CD14-positive monocyte (primary cell): ENCODE measurements around the gene PIP5K1B. TPM values are rescaled to one million over a fixed set of nuclear protein-coding genes. Genes with fewer than 3 reads are reported as not detected.

Experiments used
- DNase-seq, 3 donors: peaks; one replicate each; pipeline ENCODE4 v3.0.0-alpha.2; 2011 to 2022
- H2AFZ ChIP-seq: 2 replicates; pipeline ENCODE4 v1.6.0; 2012; ENCODE audit warnings: mild to moderate bottlenecking, low read depth, low read length, inconsistent platforms; ENCODE audit not compliant: insufficient read depth, poor library complexity, severe bottlenecking
- H3K27ac ChIP-seq, 2 donors: 1 replicate in 1 of 2; 2 replicates in 1 of 2; pipeline ENCODE4 v1.5.1; 2012 to 2013; ENCODE audit warnings: low read length in 2 of 2, control low read depth in 1 of 2, inconsistent platforms in 1 of 2, low read depth in 1 of 2, mild to moderate bottlenecking in 1 of 2
- H3K27me3 ChIP-seq, 2 donors: one replicate each; pipeline versions ENCODE4 v1.6.0 to v1.6.1; 2011 to 2013; ENCODE audit warnings: low read length in 2 of 2; ENCODE audit not compliant: control insufficient read depth in 2 of 2, insufficient read depth in 2 of 2
- H3K36me3 ChIP-seq, 2 donors: replicated peaks in 1 of 2; 1 replicate in 1 of 2; 2 replicates in 1 of 2; pipeline versions ENCODE4 v1.5.1 to v1.6.1; 2012 to 2013; ENCODE audit warnings: low read length in 2 of 2, control low read depth in 1 of 2, inconsistent platforms in 1 of 2, mild to moderate bottlenecking in 1 of 2; ENCODE audit not compliant: insufficient read depth in 2 of 2, control insufficient read depth in 1 of 2
- H3K4me1 ChIP-seq, 2 donors: 1 replicate in 1 of 2; 2 replicates in 1 of 2; pipeline versions ENCODE4 v1.5.1 to v1.6.1; 2012 to 2013; ENCODE audit warnings: low read length in 2 of 2, control low read depth in 1 of 2, inconsistent platforms in 1 of 2, mild to moderate bottlenecking in 1 of 2, moderate library complexity in 1 of 2; ENCODE audit not compliant: insufficient read depth in 2 of 2, control insufficient read depth in 1 of 2
- H3K4me2 ChIP-seq: replicated peaks from 2 replicates; pipeline ENCODE3; 2012; ENCODE audit warnings: low read length, moderate library complexity, mild to moderate bottlenecking; ENCODE audit not compliant: poor library complexity, severe bottlenecking; ENCODE audit errors: extremely low read depth
- H3K4me3 ChIP-seq, 3 experiments: fragments of 200-600 bp in 1 of 3; sonication (generic) in 1 of 3; replicated peaks in 1 of 3; 1 replicate in 2 of 3; 2 replicates in 1 of 3; pipeline ENCODE4 v1.5.1; 2011 to 2013; ENCODE audit warnings: low read length in 3 of 3, mild to moderate bottlenecking in 3 of 3, control low read depth in 2 of 3, low read depth in 2 of 3, inconsistent platforms in 1 of 3, moderate library complexity in 1 of 3
- H3K79me2 ChIP-seq: 2 replicates; pipeline ENCODE4 v1.6.0; 2012; ENCODE audit warnings: mild to moderate bottlenecking, control low read depth, inconsistent platforms, low read length, moderate library complexity; ENCODE audit not compliant: insufficient read depth
- H3K9ac ChIP-seq: 2 replicates; pipeline ENCODE4 v1.6.0; 2017; ENCODE audit warnings: low read length, mild to moderate bottlenecking; ENCODE audit not compliant: insufficient read depth, poor library complexity, severe bottlenecking
- H3K9me3 ChIP-seq, 2 donors: replicated peaks in 1 of 2; 1 replicate in 1 of 2; 2 replicates in 1 of 2; pipeline versions ENCODE4 v1.5.1 to v1.6.1; 2012 to 2013; ENCODE audit warnings: low read length in 2 of 2, control low read depth in 1 of 2; ENCODE audit not compliant: control insufficient read depth in 1 of 2, insufficient read depth in 1 of 2
- H4K20me1 ChIP-seq: 2 replicates; pipeline ENCODE4 v1.6.0; 2012; ENCODE audit warnings: mild to moderate bottlenecking, low read length, control low read depth, moderate library complexity; ENCODE audit not compliant: insufficient read depth
- H3K27ac Mint-ChIP-seq, 7 donors: one replicate each; pipeline ENCODE4 v1.8.0; 2020; ENCODE audit warnings: mild to moderate bottlenecking in 7 of 7, mixed read lengths in 7 of 7, moderate library complexity in 6 of 7, inconsistent platforms in 2 of 7
- H3K27me3 Mint-ChIP-seq, 3 donors: one replicate each; pipeline ENCODE4 v1.8.0; 2021 to 2022; ENCODE audit warnings: low read depth in 3 of 3, mild to moderate bottlenecking in 3 of 3, mixed read lengths in 3 of 3, moderate library complexity in 3 of 3, inconsistent platforms in 1 of 3
- H3K36me3 Mint-ChIP-seq, 2 donors: one replicate each; pipeline ENCODE4 v1.8.0; 2020; ENCODE audit warnings: mixed read lengths in 2 of 2, inconsistent platforms in 1 of 2, mild to moderate bottlenecking in 1 of 2
- H3K4me1 Mint-ChIP-seq: one replicate; pipeline ENCODE4 v1.8.0; 2020; ENCODE audit warnings: mild to moderate bottlenecking, mixed read lengths
- H3K4me3 Mint-ChIP-seq, 2 donors: one replicate each; pipeline ENCODE4 v1.8.0; 2020; ENCODE audit warnings: mild to moderate bottlenecking in 2 of 2, mixed read lengths in 2 of 2, moderate library complexity in 1 of 2
- H3K9me3 Mint-ChIP-seq, 7 donors: one replicate each; pipeline ENCODE4 v1.8.0; 2020 to 2022; ENCODE audit warnings: mixed read lengths in 7 of 7, mild to moderate bottlenecking in 6 of 7, moderate library complexity in 6 of 7, inconsistent platforms in 2 of 7
- WGBS: methylation state at CpG from one replicate; pipeline ENCODE4 v1.1.5; 2013; ENCODE audit warnings: missing lambda C conversion rate; ENCODE audit not compliant: insufficient coverage; 5-methylcytosine and 5-hydroxymethylcytosine counted together
- intact Hi-C, 2 donors: fragments of 100-400 bp; cut with micrococcal nuclease; formaldehyde crosslinking; loops; one replicate each; pipeline versions ENCODE4 v1.15.0 to v1.15.1; 2023
- polyA plus RNA-seq, 3 donors: library from polyadenylated mRNA; depleted of rRNA in 1 of 3; unstranded in 2 of 3; stranded (reverse) in 1 of 3; fragments of 300-500 nt in 2 of 3; fragments of >200 nt in 1 of 3; fragmentation: Illumina TruSeq in 2 of 3; gene quantifications; 1 replicate in 2 of 3; 2 replicates in 1 of 3; pipeline ENCODE4 v1.2.3, GENCODE V29; 2012 to 2021
- TF ChIP-seq, protein P1 (sequence below): fragments of 200-600 bp; IDR thresholded peaks from one replicate; pipeline ENCODE4 v1.8.0; 2022; ENCODE audit warnings: antibody characterized with exemption, mild to moderate bottlenecking

The PIP5K1B gene
- polyA plus RNA-seq, 3 donors, result 0.18 to 4.1 (median 0.87) TPM

DNA sequence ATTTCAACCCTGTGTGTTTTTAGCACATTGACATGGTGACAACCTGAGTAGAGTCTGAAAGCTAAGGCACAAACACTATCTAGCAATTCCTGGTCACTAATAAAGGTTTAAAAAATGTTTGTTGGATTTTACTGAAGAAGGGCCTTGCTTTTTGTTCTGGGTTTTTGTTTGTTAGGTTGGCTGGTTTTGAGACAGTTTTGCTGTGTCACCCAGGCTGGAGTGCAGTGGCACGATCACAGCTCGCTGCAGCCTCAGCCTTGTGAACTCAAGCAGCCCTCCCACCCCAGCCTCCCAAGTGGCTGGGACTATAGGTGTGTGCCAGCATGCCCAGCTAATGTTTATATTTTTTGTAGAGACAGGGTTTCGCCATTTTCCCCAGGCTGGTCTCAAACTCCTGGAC, 269.9 kb downstream of the PIP5K1B start:
- no peaks in the 10 kb centered on the region for H3K9me3 ChIP-seq
- peak overlapping the region; percentile 55 to 93 (median 85) for H3K4me3 ChIP-seq
- intact Hi-C loops, result loop anchor here in 1 of 2 donors (5.0 kb wide), 1 partner anchor 133 kb away; no protein-coding TSS in a partner anchor
- H3K27me3 Mint-ChIP-seq, result peaks cover 0 to 2% (median 0%) of the 10 kb centered on the region in 3 donors
- peak overlapping the region; percentile 6 for H2AFZ ChIP-seq
- H3K4me3 Mint-ChIP-seq, result peak overlapping the region; percentile 85 to 92
- H3K36me3 Mint-ChIP-seq, result peaks cover 15 to 22% of the 10 kb centered on the region in 2 donors
- H4K20me1 ChIP-seq, result peaks cover 25% of the 10 kb centered on the region
- peaks cover 68 to 71% of the 10 kb centered on the region in 2 donors for H3K4me1 ChIP-seq
- peaks cover 61% of the 10 kb centered on the region for H3K4me1 Mint-ChIP-seq
- peak overlapping the region; percentile 67 to 99 for H3K27ac ChIP-seq
- no CpG with 5 or more reads among the region's 3 CpGs for WGBS
- peaks cover 34% of the 10 kb centered on the region for H3K79me2 ChIP-seq
- H3K9ac ChIP-seq, result peak overlapping the region; percentile 87
- H3K9me3 Mint-ChIP-seq, result peaks cover 0 to 7% (median 3%) of the 10 kb centered on the region in 7 donors
- peak overlapping the region; percentile 82 for H3K4me2 ChIP-seq
- H3K27me3 ChIP-seq, result no peaks in the 10 kb centered on the region
- peaks cover 3 to 16% of the 10 kb centered on the region in 2 donors for H3K36me3 ChIP-seq
- peak overlapping the region; percentile 94 to 99 (median 97) for H3K27ac Mint-ChIP-seq
- peak in 2 of 3 donors; percentile 29 to 31 for DNase-seq
- TF ChIP-seq, protein P1, sequence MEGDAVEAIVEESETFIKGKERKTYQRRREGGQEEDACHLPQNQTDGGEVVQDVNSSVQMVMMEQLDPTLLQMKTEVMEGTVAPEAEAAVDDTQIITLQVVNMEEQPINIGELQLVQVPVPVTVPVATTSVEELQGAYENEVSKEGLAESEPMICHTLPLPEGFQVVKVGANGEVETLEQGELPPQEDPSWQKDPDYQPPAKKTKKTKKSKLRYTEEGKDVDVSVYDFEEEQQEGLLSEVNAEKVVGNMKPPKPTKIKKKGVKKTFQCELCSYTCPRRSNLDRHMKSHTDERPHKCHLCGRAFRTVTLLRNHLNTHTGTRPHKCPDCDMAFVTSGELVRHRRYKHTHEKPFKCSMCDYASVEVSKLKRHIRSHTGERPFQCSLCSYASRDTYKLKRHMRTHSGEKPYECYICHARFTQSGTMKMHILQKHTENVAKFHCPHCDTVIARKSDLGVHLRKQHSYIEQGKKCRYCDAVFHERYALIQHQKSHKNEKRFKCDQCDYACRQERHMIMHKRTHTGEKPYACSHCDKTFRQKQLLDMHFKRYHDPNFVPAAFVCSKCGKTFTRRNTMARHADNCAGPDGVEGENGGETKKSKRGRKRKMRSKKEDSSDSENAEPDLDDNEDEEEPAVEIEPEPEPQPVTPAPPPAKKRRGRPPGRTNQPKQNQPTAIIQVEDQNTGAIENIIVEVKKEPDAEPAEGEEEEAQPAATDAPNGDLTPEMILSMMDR, result no peak

DNA sequence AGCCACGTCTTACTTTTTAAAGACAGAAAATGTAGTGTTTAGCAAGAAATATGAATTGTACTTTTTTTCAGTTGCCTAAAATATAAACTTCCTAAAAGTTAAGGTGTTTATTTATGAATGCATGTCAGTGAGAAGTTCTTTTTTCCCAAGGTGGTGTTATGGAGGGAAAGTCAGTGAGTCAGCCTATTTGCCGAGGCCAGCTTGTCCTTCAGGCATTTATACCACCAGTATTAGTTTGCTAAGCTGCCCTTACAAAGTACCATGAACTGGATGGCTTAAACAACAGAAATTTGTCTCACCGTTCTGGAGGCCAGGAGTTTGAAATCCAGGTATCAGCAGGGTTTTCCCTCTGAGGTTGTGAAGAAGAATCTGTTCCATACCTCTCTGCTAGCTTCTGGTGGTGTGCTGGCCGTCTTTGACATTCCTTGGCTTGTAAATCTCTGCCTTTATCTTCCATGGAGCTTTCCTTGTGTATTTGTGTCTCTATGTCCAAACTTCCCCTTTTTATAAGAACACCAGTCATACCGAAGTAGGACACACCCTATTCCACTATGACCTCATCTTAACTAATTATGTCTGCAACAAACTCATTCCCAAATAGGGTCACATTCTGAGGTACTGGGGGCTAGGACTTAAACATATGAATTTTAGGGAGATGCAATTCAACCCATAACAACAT, 270.5 kb downstream of the PIP5K1B start:
- H2AFZ ChIP-seq, result peak overlapping the region; percentile 58
- peak; percentile 65 to 82 (median 81) for DNase-seq

More for the DNA sequence above, 270.5 kb downstream of the PIP5K1B start:
- H3K36me3 Mint-ChIP-seq, result peaks cover 15 to 21% of the 10 kb centered on the region in 2 donors
- peak overlapping the region; percentile 94 to 99 (median 97) for H3K27ac Mint-ChIP-seq
- peaks cover 67% of the 10 kb centered on the region for H3K4me1 Mint-ChIP-seq
- peak overlapping the region; percentile 67 to 99 for H3K27ac ChIP-seq
- H3K9ac ChIP-seq, result peak overlapping the region; percentile 87
- H3K79me2 ChIP-seq, result peaks cover 34% of the 10 kb centered on the region
- peaks cover 74 to 77% of the 10 kb centered on the region in 2 donors for H3K4me1 ChIP-seq
- no peaks in the 10 kb centered on the region for H3K9me3 ChIP-seq
- H3K4me3 ChIP-seq, result peak overlapping the region; percentile 55 to 93 (median 85)
- intact Hi-C loops, result loop anchor here in 1 of 2 donors (5.0 kb wide), 1 partner anchor 133 kb away; no protein-coding TSS in a partner anchor
- H3K9me3 Mint-ChIP-seq, result peaks cover 0 to 7% (median 3%) of the 10 kb centered on the region in 7 donors
- H3K4me3 Mint-ChIP-seq, result peak overlapping the region; percentile 85 to 92
- peaks cover 3 to 11% of the 10 kb centered on the region in 2 donors for H3K36me3 ChIP-seq
- peaks cover 19% of the 10 kb centered on the region for H4K20me1 ChIP-seq
- peaks cover 0 to 2% (median 0%) of the 10 kb centered on the region in 3 donors for H3K27me3 Mint-ChIP-seq
- WGBS, result 38% methylated on average over 1 of the region's 5 CpGs
- TF ChIP-seq, protein P1, result no peak
- peak overlapping the region; percentile 82 for H3K4me2 ChIP-seq
- no peaks in the 10 kb centered on the region for H3K27me3 ChIP-seq
